Astrocyte (in vitro differentiated cells and primary cell): Measurements from ENCODE around the gene CNTNAP2.

ENCODE experiments used
- EZH2 ChIP-seq: IDR thresholded peaks from 2 replicates; pipeline ENCODE4 v1.6.1; 2012; ENCODE audit warnings: mild to moderate bottlenecking, low read length, inconsistent platforms; ENCODE audit not compliant: insufficient read depth
- TF ChIP-seq, protein P1 (sequence below): IDR thresholded peaks from 2 replicates; pipeline ENCODE4 v1.5.1; 2011; ENCODE audit warnings: low read depth, mild to moderate bottlenecking, inconsistent platforms, low read length, moderate library complexity; ENCODE audit not compliant: insufficient read depth

DNA sequence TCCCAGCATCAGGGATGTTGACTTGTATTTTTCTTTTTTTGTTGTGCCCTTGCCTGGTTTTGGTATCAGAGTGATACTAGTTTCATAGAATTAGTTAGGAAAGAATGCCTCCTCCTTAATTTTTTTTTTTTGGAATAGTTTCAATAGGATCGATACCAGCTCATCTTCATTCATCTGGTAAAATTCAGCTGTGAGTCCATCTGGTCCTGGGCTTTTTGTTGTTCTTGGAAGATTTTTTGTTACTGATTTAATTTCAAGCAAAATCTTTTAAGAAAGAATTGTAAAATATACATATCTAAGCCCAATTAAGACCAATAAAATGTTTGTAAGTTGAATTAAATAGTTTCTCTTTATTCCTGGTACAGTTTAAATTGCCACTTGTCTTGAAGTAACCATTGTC is 1159.5 kb downstream of the CNTNAP2 start:
- TF ChIP-seq, protein P1, sequence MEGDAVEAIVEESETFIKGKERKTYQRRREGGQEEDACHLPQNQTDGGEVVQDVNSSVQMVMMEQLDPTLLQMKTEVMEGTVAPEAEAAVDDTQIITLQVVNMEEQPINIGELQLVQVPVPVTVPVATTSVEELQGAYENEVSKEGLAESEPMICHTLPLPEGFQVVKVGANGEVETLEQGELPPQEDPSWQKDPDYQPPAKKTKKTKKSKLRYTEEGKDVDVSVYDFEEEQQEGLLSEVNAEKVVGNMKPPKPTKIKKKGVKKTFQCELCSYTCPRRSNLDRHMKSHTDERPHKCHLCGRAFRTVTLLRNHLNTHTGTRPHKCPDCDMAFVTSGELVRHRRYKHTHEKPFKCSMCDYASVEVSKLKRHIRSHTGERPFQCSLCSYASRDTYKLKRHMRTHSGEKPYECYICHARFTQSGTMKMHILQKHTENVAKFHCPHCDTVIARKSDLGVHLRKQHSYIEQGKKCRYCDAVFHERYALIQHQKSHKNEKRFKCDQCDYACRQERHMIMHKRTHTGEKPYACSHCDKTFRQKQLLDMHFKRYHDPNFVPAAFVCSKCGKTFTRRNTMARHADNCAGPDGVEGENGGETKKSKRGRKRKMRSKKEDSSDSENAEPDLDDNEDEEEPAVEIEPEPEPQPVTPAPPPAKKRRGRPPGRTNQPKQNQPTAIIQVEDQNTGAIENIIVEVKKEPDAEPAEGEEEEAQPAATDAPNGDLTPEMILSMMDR: no peak
- no peak for TF ChIP-seq EZH2
